HEK293 (cell line): ENCODE data around the gene TP53TG3C.
"Not testable (repeated sequence)": the region's sequence is repeated elsewhere in the genome, so short reads cannot be mapped to it uniquely, and the experiment has no call there.

Experiments used
- CTCF ChIA-PET: fragments of 350-600 bp; formaldehyde crosslinking; extraction: SDS; loops from one replicate; lab custom pipeline; 2021; ENCODE audit warnings: antibody characterized with exemption; lab: Yijun Ruan, JAX
- POLR2A ChIA-PET: fragments of 300-600 bp; formaldehyde crosslinking; extraction: SDS; loops from one replicate; lab custom pipeline; 2020; ENCODE audit warnings: antibody characterized with exemption, inconsistent platforms; lab: Yijun Ruan, JAX
- H3K27ac ChIP-seq: fragments of 200-500 bp; sonication (Bioruptor generic); 2 replicates; pipeline ENCODE4 v1.5.1; 2014; ENCODE audit warnings: low read depth, low read length, control low read depth, inconsistent platforms; ENCODE audit errors: extremely low read depth
- H3K36me3 ChIP-seq, 2 experiments: fragments of 200-500 bp in 1 of 2; sonication (Bioruptor generic) in 1 of 2; 1 replicate in 1 of 2; 2 replicates in 1 of 2; pipeline ENCODE4 v1.5.1; 2014 to 2017; ENCODE audit warnings: inconsistent platforms in 2 of 2, low read length in 2 of 2; ENCODE audit not compliant: control insufficient read depth in 2 of 2, insufficient read depth in 1 of 2
- H3K4me1 ChIP-seq: fragments of 200-500 bp; sonication (Bioruptor generic); 2 replicates; pipeline ENCODE4 v1.5.1; 2014; ENCODE audit warnings: mild to moderate bottlenecking, low read length, inconsistent platforms; ENCODE audit not compliant: control insufficient read depth, insufficient read depth
- H3K4me3 ChIP-seq: 2 replicates; pipeline ENCODE4 v1.5.1; 2011; ENCODE audit warnings: low read depth, mild to moderate bottlenecking, control low read depth, low read length, moderate library complexity
- H3K9me3 ChIP-seq: fragments of 200-500 bp; sonication (Bioruptor generic); 2 replicates; pipeline ENCODE4 v1.5.1; 2014; ENCODE audit warnings: low read depth, low read length, inconsistent platforms; ENCODE audit not compliant: control insufficient read depth, insufficient read depth

Gene TP53TG3C, protein sequence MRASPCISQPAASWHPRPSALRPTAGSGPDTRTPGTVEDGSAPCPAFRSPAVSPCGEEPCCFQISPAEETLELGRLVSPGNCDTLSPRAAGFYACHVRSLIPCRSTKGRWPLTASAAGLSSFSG

DNA sequence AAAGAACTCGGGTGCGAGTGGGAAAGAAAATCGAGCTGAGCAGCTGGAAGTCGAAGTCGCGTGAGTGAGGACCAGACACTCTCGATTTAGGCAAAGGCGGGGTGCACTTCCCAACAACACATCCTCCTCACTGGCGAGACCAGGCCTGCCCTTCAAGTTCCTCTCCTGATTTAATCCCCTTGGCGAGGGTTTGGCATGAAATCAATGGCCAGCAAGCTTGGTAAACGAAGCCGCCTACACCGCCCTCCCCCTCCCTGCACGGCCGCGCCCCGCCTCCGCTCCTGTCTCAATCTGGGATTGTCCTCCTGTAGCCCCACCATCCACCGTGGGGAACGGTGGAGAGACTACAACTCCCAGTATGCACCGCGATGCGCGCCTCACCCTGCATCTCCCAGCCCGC is at the start of gene TP53TG3C:
Gene TP53TG3C, plus strand, starts transcription at position 301 of the 400 bp plus-strand sequence. Its CDS starts 68 bp downstream, at position 369.
- CTCF ChIA-PET, H3K4me1 ChIP-seq: not testable (repeated sequence)

More for the DNA sequence above, at the start of gene TP53TG3C:
- H3K9me3 ChIP-seq, H3K36me3 ChIP-seq, H3K4me3 ChIP-seq, H3K27ac ChIP-seq, POLR2A ChIA-PET: not testable (repeated sequence)
